ENCODE data around the gene CCR5AS.
A peak's percentile ranks its signal among the peaks of the same experiment; 100 is the strongest.

Gene CCR5AS

DNA sequence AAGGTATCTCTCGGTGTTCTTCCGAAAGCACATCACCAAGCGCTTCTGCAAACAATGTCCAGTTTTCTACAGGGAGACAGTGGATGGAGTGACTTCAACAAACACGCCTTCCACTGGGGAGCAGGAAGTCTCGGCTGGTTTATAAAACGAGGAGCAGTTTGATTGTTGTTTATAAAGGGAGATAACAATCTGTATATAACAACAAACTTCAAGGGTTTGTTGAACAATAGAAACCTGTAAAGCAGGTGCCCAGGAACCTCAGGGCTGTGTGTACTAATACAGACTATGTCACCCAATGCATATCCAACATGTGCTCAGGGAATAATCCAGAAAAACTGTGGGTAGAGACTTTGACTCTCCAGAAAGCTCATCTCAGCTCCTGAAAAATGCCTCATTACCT lies 48.4 kb downstream of the CCR5AS start:
- no peak for DNase-seq (ENCODE audit: low read depth)

DNA sequence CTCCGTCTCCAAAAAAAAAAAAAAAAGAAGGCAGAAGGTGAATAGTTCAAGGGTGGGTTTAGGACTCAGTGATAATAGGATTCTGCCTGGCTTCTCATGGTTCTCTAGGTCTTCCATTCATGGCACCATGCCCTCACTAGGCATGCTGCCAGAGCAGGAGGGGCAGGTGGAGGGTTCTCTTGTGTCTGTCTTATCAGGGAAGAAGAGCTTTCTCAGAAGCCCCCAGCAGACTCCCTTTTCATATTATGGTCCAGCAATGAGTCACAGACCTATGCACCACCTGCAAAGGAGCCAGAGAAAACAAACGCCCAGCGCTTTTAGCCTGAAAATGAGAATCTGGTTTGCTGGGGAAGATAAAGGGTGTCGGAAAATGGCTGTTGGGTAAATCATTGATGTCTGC lies 50.0 kb downstream of the CCR5AS start:
- DNase-seq (ENCODE audit: low read depth), result no peak

DNA sequence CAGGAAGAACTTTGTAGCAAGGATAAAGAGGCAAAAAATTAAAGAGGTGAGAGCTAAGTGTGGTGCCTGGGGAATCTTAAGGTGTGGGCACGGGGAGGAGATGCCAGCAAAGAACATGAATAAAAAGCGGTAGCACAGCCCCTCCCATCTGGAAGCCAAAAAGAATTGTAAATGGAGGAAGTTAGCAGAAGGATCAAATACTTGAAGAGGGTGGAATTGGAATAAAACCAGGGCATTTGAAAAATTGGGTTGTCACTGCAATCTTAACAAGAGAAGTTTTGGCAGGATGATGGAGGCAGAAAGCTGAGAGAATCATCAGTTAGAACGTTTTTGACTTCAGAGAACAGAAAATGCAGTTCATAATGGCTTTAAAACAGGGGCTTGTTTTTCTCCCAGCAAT lies 50.6 kb downstream of the CCR5AS start:
- DNase-seq (ENCODE audit: low read depth), result no peak

DNA sequence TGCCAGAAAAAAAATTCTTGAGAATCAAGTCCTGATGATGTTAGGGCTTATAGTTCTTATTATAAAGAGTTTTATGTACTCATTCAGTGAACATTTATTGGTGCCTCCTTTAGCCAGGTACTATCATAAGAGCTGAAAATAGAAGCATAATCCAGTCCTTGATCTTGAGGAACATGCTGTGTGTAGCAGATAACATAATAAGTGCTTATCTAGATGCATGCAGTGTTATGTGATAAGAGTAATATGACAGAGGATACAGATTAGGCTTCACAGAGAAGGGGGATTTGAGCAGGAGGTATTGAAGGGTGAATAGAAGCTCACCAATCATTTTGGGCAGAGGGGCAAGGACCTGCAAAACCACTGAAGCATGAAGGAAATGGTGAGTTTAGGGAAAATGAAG lies 51.9 kb downstream of the CCR5AS start:
- no peak for DNase-seq (ENCODE audit: low read depth)

DNA sequence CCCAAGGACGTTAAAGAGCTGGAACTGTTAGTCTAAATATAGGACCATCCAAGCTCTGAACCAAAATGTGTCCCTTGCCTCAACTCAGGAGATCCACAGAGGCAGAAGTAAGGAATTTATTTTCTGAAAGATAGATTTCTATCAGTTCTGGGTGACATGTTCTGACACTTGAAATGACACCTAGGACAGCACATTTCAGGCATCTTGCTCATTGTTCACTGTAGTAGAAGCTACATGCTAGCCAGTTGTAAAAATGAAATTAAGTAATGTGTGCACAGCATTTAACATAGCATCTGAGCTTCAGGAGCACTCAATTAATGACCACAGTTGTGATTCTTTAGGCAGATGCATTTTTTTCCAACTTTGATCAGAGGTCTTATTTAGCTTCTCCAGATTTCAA lies 52.4 kb downstream of the CCR5AS start:
- no peak for DNase-seq (ENCODE audit: low read depth)

DNA sequence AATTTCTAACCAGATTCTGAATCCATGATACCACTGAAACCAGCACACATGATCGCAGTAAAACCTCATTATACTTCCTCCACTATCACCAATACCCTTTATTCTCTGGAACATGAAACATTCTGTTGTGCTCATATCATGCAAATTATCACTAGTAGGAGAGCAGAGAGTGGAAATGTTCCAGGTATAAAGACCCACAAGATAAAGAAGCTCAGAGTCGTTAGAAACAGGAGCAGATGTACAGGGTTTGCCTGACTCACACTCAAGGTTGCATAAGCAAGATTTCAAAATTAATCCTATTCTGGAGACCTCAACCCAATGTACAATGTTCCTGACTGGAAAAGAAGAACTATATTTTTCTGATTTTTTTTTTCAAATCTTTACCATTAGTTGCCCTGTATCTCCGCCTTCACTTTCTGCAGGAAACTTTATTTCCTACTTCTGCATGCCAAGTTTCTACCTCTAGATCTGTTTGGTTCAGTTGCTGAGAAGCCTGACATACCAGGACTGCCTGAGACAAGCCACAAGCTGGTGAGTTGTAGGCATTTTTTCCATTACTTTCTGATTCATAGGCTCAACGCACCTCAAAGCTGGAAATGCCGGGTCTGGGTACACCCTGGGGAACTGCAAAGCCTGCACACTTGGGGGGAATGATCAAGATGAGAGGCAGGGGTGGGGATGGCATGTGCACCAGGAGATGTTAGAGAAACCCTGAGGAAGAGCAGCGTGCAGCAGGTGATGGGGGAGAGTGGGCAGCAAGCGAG lies 53.0 kb downstream of the CCR5AS start, which contains the start of gene CCR2:
CCR2 (plus strand) TSS at position 465 of the 764 bp plus-strand sequence. CDS start 3,417 bp downstream, outside the sequence.
- DNase-seq (ENCODE audit: low read depth), result no peak

DNA sequence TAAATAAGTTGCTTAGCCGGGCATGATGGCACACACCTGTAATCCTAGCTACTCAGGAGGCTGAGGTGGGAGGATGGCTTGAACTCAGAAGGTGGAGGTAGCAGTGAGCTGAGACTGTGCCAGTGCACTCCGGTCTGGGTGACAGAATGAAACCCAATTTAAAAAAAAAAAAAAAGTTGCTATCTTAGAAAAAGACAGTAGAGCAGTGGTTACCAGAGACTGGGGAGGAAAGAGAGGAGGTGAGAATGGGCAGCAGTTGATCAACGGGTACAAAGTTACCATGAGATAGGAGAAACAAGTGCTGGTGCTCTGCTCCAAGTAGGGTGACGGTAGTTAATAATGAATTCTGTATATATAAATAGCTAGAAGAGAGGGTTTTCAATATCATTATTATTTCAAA lies 53.8 kb downstream of the CCR5AS start:
- no peak for DNase-seq (ENCODE audit: low read depth)

DNA sequence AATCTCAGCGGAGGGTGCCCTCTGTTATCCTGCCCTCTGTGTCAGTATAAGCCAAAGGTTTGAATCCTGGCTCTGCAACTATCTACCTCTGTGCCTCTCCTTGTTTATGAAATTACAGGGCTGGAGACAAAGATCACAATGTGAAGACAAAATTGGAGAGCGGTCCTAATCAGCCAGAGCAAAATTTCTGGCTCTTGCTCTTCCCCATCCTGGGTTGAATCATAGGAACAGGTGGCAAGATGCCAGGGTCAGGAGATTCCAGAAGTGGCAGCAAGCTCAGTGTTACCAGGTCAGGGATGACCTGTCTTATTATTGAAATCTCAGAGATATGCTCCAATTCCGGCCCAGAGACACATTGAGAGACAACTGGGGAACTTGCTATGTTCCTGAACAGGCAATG lies 55.2 kb downstream of the CCR5AS start:
- peak; percentile 22 for DNase-seq (ENCODE audit: low read depth)

DNA sequence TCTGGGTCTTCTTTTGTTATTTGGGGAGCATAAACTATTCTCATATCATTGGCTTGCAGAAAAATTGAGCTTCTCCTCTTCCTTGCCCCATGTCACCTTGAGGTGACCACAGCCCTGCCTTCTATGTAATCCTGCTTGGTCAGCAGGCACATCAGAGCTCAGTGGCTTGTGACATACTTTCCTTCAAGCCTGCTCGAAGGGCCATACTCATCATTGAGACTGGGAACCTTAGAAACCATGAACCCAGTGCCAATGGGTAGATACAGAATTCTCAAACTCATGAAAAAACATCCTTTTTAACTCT lies 56.7 kb downstream of the CCR5AS start:
- no peak for DNase-seq (ENCODE audit: low read depth)

DNA sequence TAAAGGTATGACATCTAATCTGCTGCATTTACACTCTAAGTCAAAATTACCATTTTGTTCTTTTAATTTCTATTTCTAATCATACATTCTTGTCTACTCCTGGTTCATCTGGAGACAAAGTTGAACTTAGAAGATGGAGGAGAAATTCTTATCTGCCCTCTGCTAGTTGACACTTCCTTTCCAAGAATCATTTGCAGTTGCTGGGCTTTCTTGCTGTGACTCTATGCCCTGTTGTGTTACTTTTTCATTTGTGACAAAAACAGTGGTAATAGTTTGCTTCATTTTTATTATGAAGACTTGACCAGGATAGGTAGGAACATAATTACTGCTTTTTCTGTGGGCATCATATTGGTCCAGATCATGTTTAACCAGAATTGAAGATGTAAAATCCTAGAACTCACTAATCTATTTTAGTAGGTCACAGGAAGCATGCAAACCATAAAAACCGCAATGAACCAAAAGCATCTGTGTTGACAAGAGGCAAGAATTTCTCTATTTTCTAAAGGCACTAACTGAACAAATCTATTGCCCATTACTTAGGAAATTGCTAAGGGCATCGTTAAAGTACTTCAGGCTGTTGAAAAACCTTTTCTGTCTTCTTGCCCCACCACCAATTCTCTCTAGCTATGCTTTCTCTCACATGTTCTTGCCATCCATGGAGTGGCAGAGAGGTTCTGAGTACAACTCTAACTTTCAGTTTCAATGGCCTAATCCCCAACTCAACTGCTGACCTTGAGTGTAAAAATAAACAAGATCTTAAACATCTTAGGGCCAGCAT lies 57.2 kb downstream of the CCR5AS start:
- DNase-seq (ENCODE audit: low read depth), result no peak

DNA sequence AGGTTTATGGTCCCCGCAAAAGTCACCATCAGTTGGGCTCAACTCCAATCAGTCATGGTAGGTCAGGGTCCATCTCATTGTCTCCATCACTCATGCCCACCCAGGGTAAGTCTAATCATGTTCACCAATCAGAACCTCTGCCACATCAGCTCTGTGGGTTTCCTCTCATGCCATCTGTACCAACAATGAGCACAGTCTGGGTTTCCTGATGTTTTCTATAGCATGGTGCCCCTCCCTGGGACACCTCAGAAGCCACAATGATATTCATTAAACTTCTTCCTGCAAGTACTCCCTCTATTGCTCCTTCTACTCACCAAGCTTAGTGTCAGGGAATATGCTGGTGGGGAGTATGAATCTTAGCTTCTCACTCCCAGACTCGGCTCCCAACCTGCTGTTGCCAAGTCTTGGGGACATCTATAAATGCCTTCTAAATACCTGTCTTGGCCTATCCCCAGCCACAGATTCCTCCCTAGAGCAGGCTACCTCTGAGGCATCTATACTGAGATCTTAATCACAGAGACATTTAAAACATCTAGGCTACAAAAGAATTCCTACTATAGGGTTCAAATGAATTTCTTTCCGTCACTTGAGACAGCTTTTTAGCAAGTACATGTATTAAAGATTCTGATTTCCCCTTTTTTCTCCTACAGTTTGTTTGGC lies 57.9 kb downstream of the CCR5AS start:
- DNase-seq (ENCODE audit: low read depth), result no peak

DNA sequence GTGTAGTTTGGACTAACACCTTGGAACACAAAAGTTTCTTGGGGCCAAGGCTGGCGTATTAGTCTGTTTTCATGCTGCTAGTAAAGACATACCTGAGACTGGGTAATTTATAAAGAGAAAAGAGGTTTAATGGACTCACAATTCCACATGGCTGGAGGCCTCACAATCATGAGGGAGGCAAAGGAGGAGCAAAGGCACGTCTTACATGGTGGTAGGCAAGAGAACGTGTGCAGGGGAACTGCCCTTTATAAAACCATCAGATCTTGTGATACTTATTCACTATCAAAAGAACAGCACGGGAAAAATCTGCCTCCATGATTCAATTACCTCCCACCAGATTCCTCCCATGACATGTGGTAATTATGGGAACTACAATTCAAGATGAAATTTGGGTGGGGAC lies 62.4 kb downstream of the CCR5AS start:
- no peak for DNase-seq (ENCODE audit: low read depth)

DNA sequence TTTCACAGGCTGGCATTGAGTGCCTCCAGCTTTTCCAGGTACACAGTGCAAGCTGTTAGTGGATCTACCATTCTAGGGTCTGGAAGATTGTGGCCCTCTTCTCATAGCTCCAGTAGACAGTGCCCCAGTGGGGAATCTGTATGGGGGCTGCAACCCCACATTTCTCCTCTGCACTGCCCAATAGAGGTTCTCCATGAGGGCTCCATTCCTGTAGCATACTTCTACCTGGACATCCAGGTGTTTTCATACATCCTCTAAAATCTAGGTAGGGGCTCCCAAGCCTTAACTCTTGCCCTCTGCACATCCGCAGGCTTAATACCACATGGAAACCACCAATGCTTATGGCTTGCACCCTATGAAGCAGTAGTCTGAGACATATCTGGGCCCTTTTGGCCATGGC lies 68.0 kb downstream of the CCR5AS start:
- no peak for DNase-seq (ENCODE audit: low read depth)

DNA sequence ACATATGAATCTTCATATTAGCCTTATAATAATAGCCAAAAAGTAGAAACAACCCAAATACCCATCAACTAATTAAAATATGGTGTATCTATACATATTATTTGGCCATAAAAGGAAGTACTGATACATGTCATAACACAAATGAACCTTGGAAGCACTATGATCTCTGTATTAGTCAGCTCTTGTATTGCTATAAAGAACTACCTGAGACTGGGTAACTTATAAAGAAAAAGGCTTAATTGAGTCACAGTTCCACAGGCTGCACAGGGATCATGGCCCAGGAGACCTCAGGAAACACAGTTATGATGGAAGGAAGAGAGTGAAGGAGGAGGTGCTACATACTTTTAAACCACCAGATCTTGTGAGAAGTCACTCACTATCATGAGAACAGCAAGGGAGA lies 69.0 kb downstream of the CCR5AS start:
- no peak for DNase-seq (ENCODE audit: low read depth)

DNA sequence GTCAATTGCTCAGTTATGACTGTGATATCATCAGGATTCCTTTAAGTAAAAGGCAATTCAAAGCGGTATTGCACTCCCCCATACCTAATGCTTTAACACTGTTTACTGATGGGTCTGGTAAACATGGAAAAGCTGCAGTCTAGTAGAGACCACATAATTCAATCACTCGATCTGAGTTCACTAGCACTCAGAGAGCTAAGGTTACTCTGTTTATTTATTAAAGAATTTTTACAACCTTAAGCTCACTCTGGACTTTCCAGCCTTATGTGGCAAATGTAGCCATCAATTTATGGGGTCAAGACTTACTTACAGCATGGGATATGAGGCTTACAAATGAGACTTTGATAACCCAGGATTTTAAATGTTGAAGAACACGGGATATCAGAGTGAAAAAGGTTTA lies 71.3 kb downstream of the CCR5AS start:
- DNase-seq (ENCODE audit: low read depth), result no peak

DNA sequence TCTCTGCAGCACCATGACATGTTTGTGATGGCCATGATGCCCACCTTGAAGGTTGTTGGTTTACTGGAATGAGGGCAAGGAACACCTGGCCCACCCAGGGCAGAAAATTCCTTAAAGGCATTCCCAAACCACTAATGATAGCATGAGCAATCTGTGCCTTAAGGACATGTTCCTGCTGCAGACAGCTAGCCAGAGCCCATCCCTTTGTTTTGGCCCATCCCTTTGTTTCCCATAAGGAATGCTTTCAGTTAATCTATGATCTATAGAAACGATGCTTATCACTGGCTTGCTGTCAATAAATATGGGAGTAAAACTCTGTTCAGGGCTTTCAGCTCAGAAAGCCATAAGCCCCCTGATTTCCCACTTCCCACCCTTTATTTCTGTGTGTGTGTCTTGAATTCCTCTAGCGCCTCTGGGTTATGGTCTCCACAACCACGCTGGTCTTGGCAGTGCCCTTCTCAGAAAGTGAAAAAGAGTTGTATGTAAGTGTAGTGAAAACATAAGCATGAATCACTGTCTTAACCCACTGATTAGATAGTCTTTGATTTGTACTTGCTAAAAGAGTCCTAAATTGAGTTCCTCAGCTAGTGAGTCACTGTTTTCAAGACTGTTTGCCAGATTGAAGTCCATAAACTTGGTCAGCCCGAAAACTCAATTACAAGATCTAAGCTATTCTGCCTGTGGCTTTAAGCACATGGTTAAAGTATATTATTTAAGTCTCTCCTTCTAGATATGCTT lies 72.0 kb downstream of the CCR5AS start:
- DNase-seq (ENCODE audit: low read depth), result no peak

DNA sequence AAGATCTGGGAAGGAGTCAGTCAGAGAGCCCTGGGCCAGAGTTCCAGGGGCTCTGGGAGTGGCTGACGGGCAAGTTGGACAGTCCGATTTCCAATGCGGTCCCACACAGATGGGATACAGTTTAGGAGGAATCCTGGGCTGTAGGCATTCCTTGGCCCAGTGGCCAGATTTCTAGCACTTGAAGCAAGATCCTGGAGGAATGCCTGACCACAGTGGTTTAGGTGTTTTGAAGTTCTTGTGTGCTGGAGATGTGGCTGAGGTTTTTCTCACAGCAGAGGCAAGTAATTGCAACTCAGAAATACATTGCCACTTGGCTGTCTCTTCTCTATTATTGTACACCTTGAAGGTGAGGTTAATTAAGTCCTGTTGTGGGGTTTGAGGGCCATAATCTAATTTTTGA lies 76.2 kb downstream of the CCR5AS start:
- DNase-seq (ENCODE audit: low read depth), result peak; percentile 49

DNA sequence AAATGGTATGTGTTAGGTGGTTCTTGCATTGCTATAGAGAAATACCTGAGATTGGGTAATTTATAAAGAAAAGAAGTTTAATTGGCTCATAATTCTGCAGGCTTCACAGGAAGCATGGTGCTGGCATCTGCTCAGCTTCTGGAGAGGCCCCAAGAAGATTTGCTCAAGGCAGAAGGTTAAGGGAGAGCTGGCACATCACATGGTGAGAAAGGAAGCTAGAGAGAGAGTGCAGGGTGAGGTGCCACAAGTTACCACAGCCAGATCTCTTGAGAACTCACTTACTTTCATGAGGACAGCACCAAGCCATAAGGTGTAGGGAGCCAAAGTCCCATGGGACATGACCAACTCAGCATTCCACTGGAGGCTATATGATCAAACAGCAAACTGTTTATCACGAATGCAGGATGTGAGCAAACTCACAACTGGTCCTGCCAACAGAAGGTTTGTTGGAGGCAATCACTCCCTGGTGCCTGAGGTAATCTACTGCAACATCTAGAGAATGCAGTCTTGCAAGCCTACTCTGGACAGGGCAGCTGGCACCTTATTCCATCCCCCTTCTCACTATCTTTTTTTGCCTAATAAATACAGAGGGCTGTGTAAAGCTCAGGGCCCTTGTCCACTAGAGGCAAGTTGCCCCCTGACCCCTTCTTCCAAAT lies 81.1 kb downstream of the CCR5AS start:
- DNase-seq (ENCODE audit: low read depth), result no peak

DNA sequence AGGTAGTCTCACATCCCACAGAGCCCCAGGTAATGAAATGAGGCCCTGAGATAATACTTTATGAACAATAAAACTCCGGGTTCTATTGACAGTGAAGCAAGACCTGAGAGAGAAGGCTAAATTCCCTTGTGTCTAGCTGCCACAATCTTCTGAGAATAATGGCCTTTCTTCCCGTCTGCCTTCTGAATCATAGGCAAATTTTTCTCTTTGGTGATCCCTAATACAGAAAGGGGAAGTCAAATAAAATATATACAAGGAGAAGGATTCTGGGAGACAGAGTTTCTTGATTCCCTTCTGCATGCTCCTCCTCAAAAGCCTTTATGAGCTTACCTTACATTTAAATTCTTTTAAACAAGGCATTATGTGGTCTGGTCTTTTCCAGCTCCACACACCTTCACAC lies 82.8 kb downstream of the CCR5AS start:
- no peak for DNase-seq (ENCODE audit: low read depth)

DNA sequence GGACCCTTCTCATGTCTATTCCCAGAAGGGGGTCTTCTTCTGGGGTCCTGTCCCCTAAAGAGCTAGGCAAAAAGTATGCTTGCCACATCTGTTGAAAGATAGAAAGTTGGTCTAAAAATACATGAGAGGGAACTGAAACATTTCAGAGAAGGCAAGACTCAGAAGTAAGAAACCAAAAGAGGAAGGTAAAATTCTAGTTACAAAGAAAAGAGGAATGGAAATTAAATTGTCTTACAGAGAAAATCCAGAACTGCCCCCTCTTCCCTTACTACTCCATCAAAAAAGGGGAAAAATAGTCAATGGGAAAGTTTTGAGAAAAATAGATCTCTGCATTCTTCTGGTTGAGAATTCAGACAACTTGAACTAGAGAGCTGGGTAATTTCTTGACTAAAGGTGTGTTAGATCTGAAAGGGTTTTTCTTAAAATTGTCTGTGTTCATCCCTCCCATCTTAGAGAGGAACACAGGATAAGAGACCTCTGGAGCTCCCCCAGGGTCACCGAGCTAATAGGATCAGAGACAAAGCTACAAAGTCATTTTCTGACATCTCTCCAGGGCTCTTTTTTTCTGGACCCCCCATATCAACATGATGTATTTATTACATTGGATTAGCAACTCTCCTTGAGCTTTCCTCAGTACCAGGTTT lies 85.3 kb downstream of the CCR5AS start:
- no peak for DNase-seq (ENCODE audit: low read depth)
